Upper lobe of left lung (tissue), 6 donors: ENCODE measurements around the gene SPDYA. TPM values are rescaled to one million over a fixed set of nuclear protein-coding genes. Genes with fewer than 3 reads are reported as not detected.
A peak's percentile ranks its signal among the peaks of the same experiment; 100 is the strongest.

Experiments
- ATAC-seq, 2 donors: fragments of 200-7000 bp; cut with Tn5 transposase; one replicate each; pipeline ENCODE4 v1.9.1; 2022; ENCODE audit warnings: mild to moderate bottlenecking in 2 of 2, moderate library complexity in 2 of 2; ENCODE audit not compliant: low FRiP score in 2 of 2
- DNase-seq, 2 donors: peaks; one replicate each; pipeline ENCODE4 v3.0.0-alpha.2; 2019 to 2020
- H3K27ac ChIP-seq, 4 donors: fragments of 200-600 bp; sonication (generic); one replicate each; pipeline ENCODE4 v1.5.1; 2016 to 2019
- H3K27me3 ChIP-seq, 4 donors: fragments of 200-600 bp; sonication (generic); one replicate each; pipeline ENCODE4 v1.5.1; 2017 to 2019
- H3K36me3 ChIP-seq, 4 donors: fragments of 200-600 bp; sonication (generic); one replicate each; pipeline ENCODE4 v1.5.1; 2016 to 2019
- H3K4me1 ChIP-seq, 4 donors: fragments of 200-600 bp; sonication (generic); one replicate each; pipeline ENCODE4 v1.5.1; 2018 to 2019
- H3K4me3 ChIP-seq, 4 donors: fragments of 200-600 bp; sonication (generic); one replicate each; pipeline ENCODE4 v1.5.1; 2017 to 2019; ENCODE audit warnings: mild to moderate bottlenecking in 2 of 4, moderate library complexity in 1 of 4
- H3K9me3 ChIP-seq, 4 donors: fragments of 200-600 bp; sonication (generic); one replicate each; pipeline ENCODE4 v1.5.1; 2018 to 2019
- EP300 ChIP-seq, 4 donors: sonication (generic); formaldehyde crosslinking; IDR thresholded peaks; one replicate each; pipeline ENCODE4 v1.5.1; 2017; ENCODE audit warnings: antibody characterized with exemption in 4 of 4, control low read depth in 2 of 4
- POLR2A ChIP-seq, 4 donors: fragments of 450-650 bp; IDR thresholded peaks; one replicate each; pipeline ENCODE4 v1.5.1; 2016 to 2017; ENCODE audit warnings: antibody characterized with exemption in 4 of 4, mild to moderate bottlenecking in 2 of 4
- POLR2AphosphoS5 ChIP-seq, 2 donors: sonication (generic); formaldehyde crosslinking; IDR thresholded peaks; one replicate each; pipeline ENCODE4 v1.5.1; 2017; ENCODE audit warnings: antibody characterized with exemption in 2 of 2
- WGBS, 2 donors: methylation state at CpG; one replicate each; pipeline ENCODE4 v1.1.5; 2017 to 2018; 5-methylcytosine and 5-hydroxymethylcytosine counted together
- total RNA-seq, 6 donors: library from RNA; depleted of rRNA in 4 of 6; stranded (reverse); fragments of >200 nt in 4 of 6; gene quantifications; one replicate each; pipeline versions ENCODE4 v1.1.0 to v1.2.1, GENCODE V29; 2016 to 2021
- TF ChIP-seq, protein P1 (sequence below), 6 experiments: fragments of 450-650 bp in 4 of 6; fragments of 200-600 bp in 2 of 6; sonication (generic) in 2 of 6; IDR thresholded peaks; one replicate each; pipeline ENCODE4 v1.5.1; 2016 to 2019; ENCODE audit warnings: antibody characterized with exemption in 6 of 6
- donor health status: DM: no; HTN: no; CAD: no; lungs with moderate emphysema.
- donor health status: DM: no; HTN: yes; CAD: no; lungs with severe emphysema.

SPDYA gene
- total RNA-seq, 6 donors from 2014 or later: 1.0 to 2.3 (median 1.6) TPM

DNA sequence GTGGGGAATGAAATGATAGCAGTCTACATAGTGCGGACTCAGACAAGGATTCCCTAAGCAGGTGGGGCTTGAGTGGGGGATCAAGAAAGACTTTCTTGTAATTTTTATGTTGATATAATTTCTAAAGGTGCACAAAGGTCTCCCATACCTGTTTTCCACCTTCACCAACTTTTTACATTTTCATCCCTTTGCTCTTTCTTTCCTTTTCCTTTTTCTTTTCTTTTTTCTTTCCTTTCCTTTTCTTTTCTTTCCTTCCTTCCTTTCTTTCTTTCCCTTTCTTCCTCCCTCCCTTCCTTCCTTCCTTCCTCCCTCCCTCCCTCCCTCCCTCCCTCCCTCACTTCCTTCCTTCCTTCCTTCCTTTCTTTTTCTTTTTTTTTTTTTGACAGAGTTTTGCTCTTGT lies 69.6 kb downstream of the SPDYA start:
- H3K9me3 ChIP-seq: no peaks in the 10 kb centered on the region
- no peak for TF ChIP-seq POLR2A (IDR thresholded peaks at IDR 0.05)
- TF ChIP-seq, protein P1, sequence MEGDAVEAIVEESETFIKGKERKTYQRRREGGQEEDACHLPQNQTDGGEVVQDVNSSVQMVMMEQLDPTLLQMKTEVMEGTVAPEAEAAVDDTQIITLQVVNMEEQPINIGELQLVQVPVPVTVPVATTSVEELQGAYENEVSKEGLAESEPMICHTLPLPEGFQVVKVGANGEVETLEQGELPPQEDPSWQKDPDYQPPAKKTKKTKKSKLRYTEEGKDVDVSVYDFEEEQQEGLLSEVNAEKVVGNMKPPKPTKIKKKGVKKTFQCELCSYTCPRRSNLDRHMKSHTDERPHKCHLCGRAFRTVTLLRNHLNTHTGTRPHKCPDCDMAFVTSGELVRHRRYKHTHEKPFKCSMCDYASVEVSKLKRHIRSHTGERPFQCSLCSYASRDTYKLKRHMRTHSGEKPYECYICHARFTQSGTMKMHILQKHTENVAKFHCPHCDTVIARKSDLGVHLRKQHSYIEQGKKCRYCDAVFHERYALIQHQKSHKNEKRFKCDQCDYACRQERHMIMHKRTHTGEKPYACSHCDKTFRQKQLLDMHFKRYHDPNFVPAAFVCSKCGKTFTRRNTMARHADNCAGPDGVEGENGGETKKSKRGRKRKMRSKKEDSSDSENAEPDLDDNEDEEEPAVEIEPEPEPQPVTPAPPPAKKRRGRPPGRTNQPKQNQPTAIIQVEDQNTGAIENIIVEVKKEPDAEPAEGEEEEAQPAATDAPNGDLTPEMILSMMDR (IDR thresholded peaks at IDR 0.05): no peak
- TF ChIP-seq EP300 (IDR thresholded peaks at IDR 0.05): no peak
- TF ChIP-seq POLR2AphosphoS5 (IDR thresholded peaks at IDR 0.05): no peak
- no peak overlapping the region for H3K4me3 ChIP-seq
- DNase-seq: no peak
- no peaks in the 10 kb centered on the region for H3K27me3 ChIP-seq
- WGBS, 2 donors: 91 to 97% methylated on average over 1 of the region's 1 CpG
- no peaks in the 10 kb centered on the region for H3K36me3 ChIP-seq
- no peaks in the 10 kb centered on the region for H3K4me1 ChIP-seq
- H3K27ac ChIP-seq: no peak overlapping the region
- no peak for ATAC-seq

DNA sequence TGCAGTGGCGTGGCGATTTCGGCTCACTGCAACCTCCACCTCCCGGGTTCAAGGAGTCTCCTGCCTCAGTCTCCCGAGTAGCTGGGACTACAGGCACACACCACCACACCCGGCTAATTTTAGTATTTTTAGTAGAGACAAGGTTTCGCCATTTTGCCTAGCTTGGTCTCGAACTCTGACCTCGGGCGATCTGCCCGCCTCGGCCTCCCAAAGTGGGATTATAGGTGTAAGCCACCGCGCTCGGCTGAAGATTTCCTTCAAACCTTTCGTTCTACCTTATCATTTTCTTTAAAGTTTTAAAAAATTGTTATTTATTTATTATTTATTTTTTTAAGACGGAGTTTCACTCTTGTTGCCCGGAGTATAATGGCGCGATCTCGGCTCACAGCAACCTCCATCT lies 82.9 kb downstream of the SPDYA start:
- Histone ChIP-seq H3K4me1 (peaks cover 19 to 27% (median 23%) of the 10 kb centered on the region in 4 donors), H3K9me3 (no peaks in the 10 kb centered on the region), H3K4me3 (peak overlapping the region in 1 of 4 donors; percentile 93), H3K36me3 (no peaks in the 10 kb centered on the region), H3K27me3 (no peaks in the 10 kb centered on the region), H3K27ac (no peak overlapping the region)
- DNase-seq (peak in 1 of 2 donors; percentile 65), ATAC-seq (no peak)
- 91 to 93% methylated on average over 21 of the region's 21 CpGs for WGBS, 2 donors
- TF ChIP-seq, protein P1 (IDR thresholded peaks at IDR 0.05): no peak
- TF ChIP-seq POLR2A (IDR thresholded peaks at IDR 0.05): no peak
- TF ChIP-seq EP300 (IDR thresholded peaks at IDR 0.05): no peak
- no peak for TF ChIP-seq POLR2AphosphoS5 (IDR thresholded peaks at IDR 0.05)

DNA sequence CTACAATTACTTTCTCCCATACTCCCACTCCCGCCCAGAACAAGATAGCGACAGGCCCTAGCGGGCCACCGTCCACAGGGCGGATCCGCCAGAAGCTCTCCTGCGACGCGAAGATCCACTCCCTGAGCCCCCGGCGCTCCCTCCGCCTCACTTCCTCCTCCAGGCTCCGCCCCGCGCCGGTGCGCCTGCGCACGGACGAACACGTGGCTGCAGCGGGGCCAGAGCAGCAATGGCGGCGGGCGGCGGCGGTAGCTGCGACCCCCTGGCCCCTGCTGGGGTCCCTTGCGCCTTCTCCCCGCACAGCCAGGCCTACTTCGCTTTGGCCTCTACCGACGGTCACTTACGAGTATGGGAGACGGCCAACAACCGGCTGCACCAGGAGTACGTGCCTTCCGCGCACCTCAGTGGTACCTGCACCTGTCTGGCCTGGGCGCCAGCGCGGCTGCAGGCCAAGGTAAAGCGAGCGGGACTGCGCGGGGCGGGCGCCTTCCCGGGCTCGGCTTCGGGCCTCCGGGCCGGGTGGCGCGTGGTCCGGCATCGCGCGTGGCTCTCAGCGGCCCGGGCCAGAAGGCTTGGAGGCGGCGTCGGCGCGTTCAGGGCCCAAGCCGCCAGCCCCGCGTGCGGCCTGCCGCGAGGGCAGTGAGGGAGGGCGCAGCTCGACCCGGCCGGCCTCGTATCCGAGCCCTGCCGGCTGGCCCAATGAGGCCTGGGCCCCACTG lies 84.0 kb downstream of the SPDYA start, which contains the start of gene WDR43:
WDR43 (plus strand) TSS at position 198 of the 719 bp plus-strand sequence; CDS start at position 230, 32 bp downstream.
- WGBS, 2 donors: 0% methylated on average over 23 to 70 of the region's 79 CpGs
- H3K27me3 ChIP-seq: no peaks in the 10 kb centered on the region
- DNase-seq (peak; percentile 97 to 100), ATAC-seq (peak; percentile 99 to 100)
- H3K36me3 ChIP-seq: no peaks in the 10 kb centered on the region
- peak within 1 kb of the TSS; percentile 83 to 91 (median 86) for H3K27ac ChIP-seq
- H3K4me3 ChIP-seq: peak within 1 kb of the TSS; percentile 91 to 100 (median 96)
- TF ChIP-seq, protein P1 (IDR thresholded peaks at IDR 0.05): peak in 1 of 6 experiments; percentile 15
- TF ChIP-seq POLR2A (IDR thresholded peaks at IDR 0.05) (peak in 2 of 4 donors; percentile 88 to 94), EP300 (IDR thresholded peaks at IDR 0.05) (peak in 1 of 4 donors; percentile 3), POLR2AphosphoS5 (IDR thresholded peaks at IDR 0.05) (peak; percentile 85 to 89)
- H3K4me1 ChIP-seq: peaks cover 19 to 37% (median 26%) of the 10 kb centered on the region in 4 donors
- no peaks in the 10 kb centered on the region for H3K9me3 ChIP-seq

DNA sequence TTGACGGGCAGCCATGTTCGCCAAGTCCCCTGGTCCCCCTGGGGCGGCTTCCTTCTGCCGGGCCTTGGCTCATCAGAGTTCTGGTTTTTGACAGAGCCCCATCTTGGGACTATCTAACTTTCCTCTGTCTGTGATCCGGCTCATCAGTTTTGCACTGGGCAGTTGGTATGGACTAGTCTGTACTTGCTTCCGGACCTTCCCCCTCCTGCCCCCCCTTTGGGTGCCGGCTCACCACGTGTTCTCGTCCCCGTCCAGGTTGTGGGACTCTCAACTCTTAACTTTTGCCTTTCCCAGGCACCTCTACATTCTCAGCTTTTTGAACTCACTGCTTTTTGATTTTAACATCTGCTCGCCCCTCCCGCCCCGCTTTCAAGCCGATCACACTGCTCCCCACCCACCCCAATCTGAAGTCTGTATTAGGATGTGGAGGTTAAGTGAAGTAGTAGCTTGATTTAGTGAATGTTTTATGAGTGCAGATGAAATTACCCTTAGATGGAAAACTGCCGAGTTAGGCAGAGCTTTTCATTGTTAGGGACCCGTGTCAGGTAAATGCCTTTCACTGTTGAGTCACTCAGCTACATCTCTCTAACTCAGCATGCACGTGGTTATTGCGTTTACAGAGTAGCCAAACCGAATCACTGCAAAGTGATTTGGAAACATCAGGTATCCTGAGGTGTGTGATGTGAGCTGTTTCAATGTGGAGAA lies 84.7 kb downstream of the SPDYA start:
- Histone ChIP-seq H3K27ac (peak overlapping the region; percentile 83 to 91 (median 86)), H3K4me3 (peak overlapping the region; percentile 91 to 100 (median 96)), H3K27me3 (no peaks in the 10 kb centered on the region), H3K9me3 (no peaks in the 10 kb centered on the region), H3K36me3 (no peaks in the 10 kb centered on the region), H3K4me1 (peaks cover 19 to 37% (median 26%) of the 10 kb centered on the region in 4 donors)
- ATAC-seq (peak; percentile 1 to 49), DNase-seq (peak in 1 of 2 donors; percentile 38)
- 1 to 2% methylated on average over 16 to 19 of the region's 19 CpGs for WGBS, 2 donors
- no peak for TF ChIP-seq POLR2AphosphoS5 (IDR thresholded peaks at IDR 0.05)
- TF ChIP-seq, protein P1 (IDR thresholded peaks at IDR 0.05): no peak
- no peak for TF ChIP-seq EP300 (IDR thresholded peaks at IDR 0.05)
- no peak for TF ChIP-seq POLR2A (IDR thresholded peaks at IDR 0.05)
